Tibial artery (tissue), 4 donors: ENCODE results near the gene FAR2.
"Not testable (repeated sequence)": the region's sequence is repeated elsewhere in the genome, so short reads cannot be mapped to it uniquely, and the experiment has no call there.

Source experiments
- DNase-seq, 2 donors: peaks; one replicate each; pipeline ENCODE4 v3.0.0-alpha.2; 2019
- H3K27ac ChIP-seq, 2 donors: fragments of 200-600 bp; sonication (generic) in 1 of 2; 1 replicate in 1 of 2; 2 replicates in 1 of 2; pipeline ENCODE4 v1.5.1; 2018 to 2019; ENCODE audit warnings: mild to moderate bottlenecking in 1 of 2
- H3K27me3 ChIP-seq, 2 donors: fragments of 200-600 bp; sonication (generic) in 1 of 2; one replicate each; pipeline versions ENCODE4 v1.5.1 to v1.6.0; 2016 to 2019
- H3K36me3 ChIP-seq, 3 donors: fragments of 200-600 bp; sonication (generic) in 2 of 3; one replicate each; pipeline ENCODE4 v1.5.1; 2016 to 2019; ENCODE audit warnings: mild to moderate bottlenecking in 2 of 3
- H3K4me1 ChIP-seq, 4 donors: fragments of 200-600 bp; sonication (generic) in 2 of 4; 1 replicate in 3 of 4; 2 replicates in 1 of 4; pipeline ENCODE4 v1.5.1; 2016 to 2019
- H3K4me3 ChIP-seq, 2 donors: fragments of 200-600 bp; sonication (generic) in 1 of 2; 1 replicate in 1 of 2; 2 replicates in 1 of 2; pipeline ENCODE4 v1.5.1; 2018 to 2019; ENCODE audit warnings: mild to moderate bottlenecking in 2 of 2
- H3K9me3 ChIP-seq, 3 donors: fragments of 200-600 bp; sonication (generic) in 1 of 3; one replicate each; pipeline ENCODE4 v1.5.1; 2016 to 2019
- intact Hi-C: fragments of 100-400 bp; cut with DNase I; formaldehyde crosslinking; loops from one replicate; pipeline ENCODE4 v1.15.0; 2023; ENCODE audit warnings: low total_unique reads
- TF ChIP-seq, protein P1 (sequence below), 2 experiments: fragments of 200-600 bp in 1 of 2; fragments of 450-650 bp in 1 of 2; IDR thresholded peaks; one replicate each; pipeline ENCODE4 v1.5.1; 2017 to 2019; ENCODE audit warnings: antibody characterized with exemption in 2 of 2, mild to moderate bottlenecking in 1 of 2, moderate library complexity in 1 of 2

Gene FAR2

DNA sequence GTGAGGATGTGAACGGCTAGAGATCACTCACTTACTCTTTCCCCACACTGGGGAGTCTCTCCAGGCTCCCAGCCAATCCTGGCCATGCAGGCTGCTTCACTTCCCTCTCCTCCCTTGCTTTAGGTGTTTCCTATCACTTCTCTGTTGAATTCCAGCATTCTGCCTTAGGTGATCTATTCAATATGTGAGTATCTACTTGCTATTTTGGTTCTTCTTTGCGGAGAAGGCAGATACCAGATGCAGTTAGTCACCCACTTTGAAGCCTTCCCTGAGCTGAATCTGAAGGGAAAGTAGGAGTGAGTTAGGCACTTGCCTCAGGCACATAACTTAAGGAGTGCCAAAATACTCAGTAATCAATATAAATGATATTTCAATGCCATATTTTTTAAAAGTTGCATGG, 36.0 kb upstream of the FAR2 start:
- no peak overlapping the region for H3K27ac ChIP-seq
- DNase-seq: no peak
- H3K4me3 ChIP-seq: no peak overlapping the region
- H3K9me3 ChIP-seq: peaks cover 0 to 13% (median 7%) of the 10 kb centered on the region in 3 donors
- intact Hi-C loops: no loop called here
- no peaks in the 10 kb centered on the region for H3K36me3 ChIP-seq
- H3K27me3 ChIP-seq: no peaks in the 10 kb centered on the region
- TF ChIP-seq, protein P1, sequence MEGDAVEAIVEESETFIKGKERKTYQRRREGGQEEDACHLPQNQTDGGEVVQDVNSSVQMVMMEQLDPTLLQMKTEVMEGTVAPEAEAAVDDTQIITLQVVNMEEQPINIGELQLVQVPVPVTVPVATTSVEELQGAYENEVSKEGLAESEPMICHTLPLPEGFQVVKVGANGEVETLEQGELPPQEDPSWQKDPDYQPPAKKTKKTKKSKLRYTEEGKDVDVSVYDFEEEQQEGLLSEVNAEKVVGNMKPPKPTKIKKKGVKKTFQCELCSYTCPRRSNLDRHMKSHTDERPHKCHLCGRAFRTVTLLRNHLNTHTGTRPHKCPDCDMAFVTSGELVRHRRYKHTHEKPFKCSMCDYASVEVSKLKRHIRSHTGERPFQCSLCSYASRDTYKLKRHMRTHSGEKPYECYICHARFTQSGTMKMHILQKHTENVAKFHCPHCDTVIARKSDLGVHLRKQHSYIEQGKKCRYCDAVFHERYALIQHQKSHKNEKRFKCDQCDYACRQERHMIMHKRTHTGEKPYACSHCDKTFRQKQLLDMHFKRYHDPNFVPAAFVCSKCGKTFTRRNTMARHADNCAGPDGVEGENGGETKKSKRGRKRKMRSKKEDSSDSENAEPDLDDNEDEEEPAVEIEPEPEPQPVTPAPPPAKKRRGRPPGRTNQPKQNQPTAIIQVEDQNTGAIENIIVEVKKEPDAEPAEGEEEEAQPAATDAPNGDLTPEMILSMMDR (IDR thresholded peaks at IDR 0.05): no peak
- no peaks in the 10 kb centered on the region for H3K4me1 ChIP-seq

DNA sequence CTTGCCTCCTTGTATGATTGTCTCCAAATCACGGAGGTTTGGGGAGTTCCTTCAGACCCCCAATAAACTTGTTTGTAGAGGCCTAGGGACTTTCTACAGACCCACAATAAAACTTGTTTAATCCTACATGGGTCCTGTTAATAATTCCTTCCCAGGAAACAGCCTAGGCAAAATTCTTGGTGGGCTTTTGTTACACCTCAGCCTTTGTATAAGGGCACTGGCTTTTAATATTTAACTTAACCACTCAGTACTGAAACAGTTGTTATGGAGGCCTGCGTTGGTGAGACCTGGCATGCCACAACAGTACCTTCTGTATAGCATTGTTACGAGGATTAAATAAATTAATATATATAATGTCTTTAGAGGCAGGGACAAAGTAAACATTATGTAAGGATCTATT, 32.7 kb upstream of the FAR2 start:
- intact Hi-C loops: no loop called here
- Histone ChIP-seq H3K4me1 (no peaks in the 10 kb centered on the region), H3K27ac (no peak overlapping the region), H3K9me3 (peaks cover 0 to 7% (median 6%) of the 10 kb centered on the region in 3 donors), H3K27me3 (no peaks in the 10 kb centered on the region), H3K4me3 (no peak overlapping the region), H3K36me3 (no peaks in the 10 kb centered on the region)
- DNase-seq: no peak
- TF ChIP-seq, protein P1 (IDR thresholded peaks at IDR 0.05): no peak

DNA sequence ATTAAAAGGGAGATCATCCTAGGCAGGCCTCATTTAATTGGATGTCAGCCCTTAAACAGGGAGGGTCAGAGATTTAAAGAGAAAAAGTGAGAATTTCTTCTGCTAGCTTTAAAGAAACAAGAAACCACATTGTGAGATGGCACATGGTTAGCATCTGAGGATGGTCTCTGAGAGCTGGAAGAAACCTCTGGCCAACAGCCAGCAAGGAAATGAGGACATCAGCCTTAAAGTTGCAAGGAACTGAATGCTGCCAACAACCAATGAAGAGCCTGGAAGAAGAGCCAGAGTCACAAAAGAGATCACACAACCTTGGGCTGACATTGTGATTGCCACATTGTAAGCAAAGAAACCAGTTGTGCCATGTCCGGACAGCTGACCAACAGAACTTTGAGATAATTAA, 17.5 kb upstream of the FAR2 start:
- no peak overlapping the region for H3K4me3 ChIP-seq
- H3K36me3 ChIP-seq: no peaks in the 10 kb centered on the region
- H3K4me1 ChIP-seq: no peaks in the 10 kb centered on the region
- no peak for DNase-seq
- H3K9me3 ChIP-seq: no peaks in the 10 kb centered on the region
- TF ChIP-seq, protein P1 (IDR thresholded peaks at IDR 0.05): no peak
- H3K27me3 ChIP-seq: no peaks in the 10 kb centered on the region
- intact Hi-C loops: no loop called here
- H3K27ac ChIP-seq: no peak overlapping the region

DNA sequence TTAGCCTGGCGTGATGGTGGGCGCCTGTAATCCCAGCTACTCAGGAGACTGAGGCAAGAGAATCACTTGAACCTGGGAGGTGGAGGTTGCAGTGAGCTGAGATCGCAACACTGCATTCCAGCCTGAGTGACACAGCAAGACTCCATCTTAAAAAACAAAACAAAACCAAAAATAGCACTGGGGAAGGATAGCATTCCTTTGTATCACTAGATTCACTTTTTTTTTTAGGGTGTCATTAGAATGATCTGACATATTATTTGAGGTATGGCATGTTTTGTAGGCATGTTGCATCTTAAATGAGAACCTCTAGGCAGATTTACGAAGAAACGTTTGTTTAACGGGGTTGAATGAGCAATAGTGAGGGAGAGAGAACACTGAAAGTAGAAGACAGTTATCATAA, 16.8 kb upstream of the FAR2 start:
- TF ChIP-seq, protein P1 (IDR thresholded peaks at IDR 0.05): no peak
- Histone ChIP-seq H3K36me3 (no peaks in the 10 kb centered on the region), H3K9me3 (no peaks in the 10 kb centered on the region), H3K27me3 (no peaks in the 10 kb centered on the region), H3K4me3 (no peak overlapping the region), H3K27ac (no peak overlapping the region), H3K4me1 (no peaks in the 10 kb centered on the region)
- intact Hi-C loops: no loop called here
- DNase-seq: no peak

DNA sequence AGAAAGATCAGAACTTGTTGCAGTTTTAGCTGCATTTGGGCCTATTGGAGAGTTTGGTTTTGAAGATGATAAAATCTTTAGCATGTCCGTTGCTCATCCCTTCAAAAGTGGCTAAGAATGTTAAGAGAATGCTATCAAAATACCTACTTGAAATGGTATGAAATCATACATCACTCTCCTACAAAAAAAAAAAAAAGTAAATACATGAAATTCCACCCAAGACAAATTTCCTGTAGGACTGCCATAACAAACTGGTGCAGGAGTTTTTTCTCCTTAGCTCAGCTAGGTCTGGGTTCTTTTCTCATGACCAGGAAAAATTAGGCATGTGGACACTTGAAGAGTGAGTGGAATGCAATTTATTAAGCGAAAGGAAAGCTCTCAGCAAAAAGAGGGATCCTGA, 15.9 kb upstream of the FAR2 start:
- no peak for DNase-seq
- Histone ChIP-seq H3K27me3 (no peaks in the 10 kb centered on the region), H3K27ac (no peak overlapping the region), H3K4me1 (no peaks in the 10 kb centered on the region), H3K36me3 (no peaks in the 10 kb centered on the region), H3K4me3 (no peak overlapping the region), H3K9me3 (no peaks in the 10 kb centered on the region)
- intact Hi-C loops: no loop called here
- TF ChIP-seq, protein P1 (IDR thresholded peaks at IDR 0.05): no peak

DNA sequence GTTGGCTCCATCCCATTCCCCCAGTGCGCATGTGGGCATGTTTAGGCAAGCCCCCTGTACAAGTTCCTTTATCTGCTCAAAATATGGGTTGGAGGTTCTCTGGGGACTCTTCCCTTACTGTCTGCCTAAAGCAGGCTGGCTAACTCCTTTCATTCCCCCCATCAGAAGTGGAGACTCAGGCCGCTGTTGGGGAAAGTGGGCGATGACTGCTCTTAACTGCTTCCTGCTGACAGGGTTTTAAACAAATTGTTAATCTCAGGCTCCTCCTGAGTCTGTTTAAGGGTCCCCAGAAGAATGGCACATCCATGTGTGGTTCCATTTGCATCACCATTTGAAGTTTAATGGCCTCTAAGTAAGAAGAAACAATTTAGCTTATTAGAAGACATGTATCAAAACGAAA, 15.4 kb upstream of the FAR2 start:
- Histone ChIP-seq H3K9me3 (no peaks in the 10 kb centered on the region), H3K36me3 (no peaks in the 10 kb centered on the region), H3K27me3 (no peaks in the 10 kb centered on the region), H3K4me1 (no peaks in the 10 kb centered on the region), H3K4me3 (no peak overlapping the region), H3K27ac (no peak overlapping the region)
- TF ChIP-seq, protein P1 (IDR thresholded peaks at IDR 0.05): no peak
- intact Hi-C loops: no loop called here
- DNase-seq: no peak

DNA sequence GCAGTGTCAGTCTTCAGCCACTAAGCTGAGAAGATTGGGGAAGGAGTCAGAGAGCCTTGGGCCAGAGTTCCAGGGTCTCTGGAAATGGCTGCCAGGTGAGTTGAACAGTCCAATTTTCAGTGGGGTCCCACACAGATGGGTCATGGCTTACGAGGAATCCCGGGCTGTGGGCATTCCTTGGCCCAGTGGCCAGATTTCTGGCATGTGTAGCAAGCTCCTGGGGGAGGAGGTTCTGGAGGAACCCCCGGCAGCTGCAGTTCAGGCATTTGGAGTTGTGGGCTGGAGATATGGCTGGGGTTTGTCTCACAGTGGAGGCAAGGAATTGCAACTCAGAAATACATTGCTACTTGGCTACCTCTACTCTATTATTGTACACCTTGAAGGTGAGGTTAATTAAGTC, 10.8 kb upstream of the FAR2 start:
- H3K36me3 ChIP-seq, DNase-seq, H3K27me3 ChIP-seq, intact Hi-C loops, H3K4me1 ChIP-seq, H3K27ac ChIP-seq, H3K9me3 ChIP-seq, H3K4me3 ChIP-seq: not testable (repeated sequence)

DNA sequence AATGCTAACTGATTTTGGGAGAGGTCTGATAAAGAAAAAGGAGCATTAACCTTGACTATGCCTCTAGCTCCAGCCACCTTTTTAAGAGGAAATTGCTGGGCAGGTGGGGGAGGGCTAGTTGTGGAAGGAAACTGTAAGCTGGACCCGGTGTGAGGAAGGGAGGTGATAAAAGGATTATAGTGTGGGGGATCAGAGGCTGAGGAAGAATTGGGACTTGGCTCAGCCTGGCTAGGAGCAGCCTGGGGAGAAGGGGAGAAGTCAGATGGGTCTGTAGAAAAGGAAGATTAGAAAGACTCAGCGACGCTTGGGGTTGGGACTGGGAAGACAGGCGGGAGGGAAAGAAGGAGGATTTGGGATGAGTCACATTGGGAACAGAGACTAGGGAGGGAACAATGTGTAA, 10.2 kb upstream of the FAR2 start:
- H3K9me3 ChIP-seq, H3K4me1 ChIP-seq, H3K36me3 ChIP-seq, H3K27ac ChIP-seq, H3K27me3 ChIP-seq, H3K4me3 ChIP-seq, DNase-seq, intact Hi-C loops: not testable (repeated sequence)
